GM12878 (cell line): ENCODE measurements around the gene NEO1. TPM values are rescaled to one million over a fixed set of nuclear protein-coding genes. Genes with fewer than 3 reads are reported as not detected.

Source experiments
- ATAC-seq: fragments of 200-7000 bp; cut with Tn5 transposase; 3 replicates; pipeline ENCODE4 v1.9.1; 2020; ENCODE audit warnings: mild to moderate bottlenecking, moderate library complexity
- BruUV-seq: library from RNA; stranded (reverse); fragments of 400-500 nt; replicated peaks from 2 replicates; lab custom pipeline; 2021; lab: Mats Ljungman, UMichigan
- CTCF ChIA-PET: fragments of 300-600 bp; sonication (Branson Sonifier 250); formaldehyde crosslinking; extraction: SDS; loops from one replicate; lab custom pipeline; 2021; ENCODE audit warnings: inconsistent platforms; lab: Yijun Ruan, JAX
- POLR2A ChIA-PET: fragments of 350-600 bp; formaldehyde crosslinking; extraction: SDS; loops from one replicate; lab custom pipeline; 2021; ENCODE audit warnings: inconsistent platforms; lab: Charles Lee
- RAD21 ChIA-PET: fragments of 300-600 bp; sonication (Branson Sonifier 250); formaldehyde crosslinking; loops from one replicate; lab custom pipeline; 2023; ENCODE audit warnings: antibody characterized with exemption; ENCODE audit not compliant: unreplicated experiment; lab: Charles Lee
- SMC1A ChIA-PET: fragments of 300-600 bp; sonication (Branson Sonifier 250); formaldehyde crosslinking; loops from one replicate; lab custom pipeline; 2023; ENCODE audit not compliant: unreplicated experiment, uncharacterized antibody; lab: Charles Lee
- DNase-seq: peaks from one replicate; pipeline ENCODE4 v3.0.0-alpha.2; 2011; ENCODE audit warnings: low read depth, low spot score
- FAIRE-seq: peaks from 3 replicates; lab custom pipeline; 2011; peaks lifted over from hg19 to GRCh38; lab: Jason Lieb, UNC
- H2AFZ ChIP-seq: 2 replicates; pipeline ENCODE4 v1.6.0; 2011; ENCODE audit warnings: low read depth, low read length, control low read depth; ENCODE audit not compliant: control insufficient read depth
- H3K27ac ChIP-seq: 2 replicates; pipeline ENCODE4 v1.5.1; 2011; ENCODE audit warnings: control low read depth; ENCODE audit not compliant: control insufficient read depth, insufficient read depth
- H3K27me3 ChIP-seq, 2 experiments: replicated peaks in 1 of 2; 2 replicates each; pipeline versions ENCODE4 v1.6.0 to v1.6.1; 2011; ENCODE audit warnings: low read length in 1 of 2; ENCODE audit not compliant: control insufficient read depth in 2 of 2, insufficient read depth in 2 of 2
- H3K36me3 ChIP-seq, 2 experiments: 2 replicates each; pipeline ENCODE4 v1.5.1; 2011; ENCODE audit warnings: low read length in 1 of 2; ENCODE audit not compliant: control insufficient read depth in 2 of 2, insufficient read depth in 2 of 2
- H3K4me1 ChIP-seq: 2 replicates; pipeline ENCODE4 v1.6.1; 2011; ENCODE audit warnings: mild to moderate bottlenecking, low read length, moderate library complexity, mixed read lengths; ENCODE audit not compliant: control insufficient read depth, insufficient read depth
- H3K4me2 ChIP-seq: 2 replicates; pipeline ENCODE4 v1.6.0; 2011; ENCODE audit warnings: control low read depth; ENCODE audit not compliant: control insufficient read depth, insufficient read depth
- H3K4me3 ChIP-seq: fragments of 200-600 bp; sonication (generic); 2 replicates; pipeline ENCODE4 v1.5.1; 2016
- H3K79me2 ChIP-seq: 2 replicates; pipeline ENCODE4 v1.6.0; 2011; ENCODE audit warnings: low read length; ENCODE audit not compliant: control insufficient read depth, insufficient read depth
- H3K9ac ChIP-seq: 2 replicates; pipeline ENCODE4 v1.8.0; 2011; ENCODE audit warnings: low read length, control low read depth, mixed read lengths; ENCODE audit not compliant: control insufficient read depth, insufficient read depth
- H3K9me3 ChIP-seq: replicated peaks from 3 replicates; pipeline ENCODE4 v1.5.1; 2011; ENCODE audit warnings: mild to moderate bottlenecking, low read length; ENCODE audit not compliant: control insufficient read depth, insufficient read depth
- H4K20me1 ChIP-seq: 2 replicates; pipeline ENCODE4 v1.6.0; 2011; ENCODE audit not compliant: control insufficient read depth, insufficient read depth
- BMI1 ChIP-seq: fragments of 450-650 bp; IDR thresholded peaks from 2 replicates; pipeline ENCODE4 v1.6.1; 2016; ENCODE audit warnings: mild to moderate bottlenecking, moderate library complexity, borderline replicate concordance
- CBFB ChIP-seq: IDR thresholded peaks from 2 replicates; pipeline ENCODE4 v1.6.1; 2016; ENCODE audit warnings: antibody characterized with exemption, low read depth
- CHD4 ChIP-seq: fragments of 200-600 bp; sonication (generic); IDR thresholded peaks from 2 replicates; pipeline ENCODE4 v1.6.1; 2016; ENCODE audit warnings: mild to moderate bottlenecking
- FOXM1 ChIP-seq: IDR thresholded peaks from 2 replicates; pipeline ENCODE4 v1.6.1; 2012; ENCODE audit warnings: low read depth, mild to moderate bottlenecking, inconsistent platforms, low read length, moderate library complexity
- HSF1 ChIP-seq: fragments of 150-350 bp; IDR thresholded peaks from 2 replicates; pipeline ENCODE4 v1.6.1; 2014; ENCODE audit warnings: mild to moderate bottlenecking, low read depth, low read length
- MTA3 ChIP-seq: IDR thresholded peaks from 2 replicates; pipeline ENCODE4 v1.6.1; 2012; ENCODE audit warnings: low read length, inconsistent platforms, borderline replicate concordance
- MXI1 ChIP-seq: fragments of 150-350 bp; IDR thresholded peaks from 2 replicates; pipeline ENCODE4 v1.6.1; 2011; ENCODE audit warnings: low read depth, mild to moderate bottlenecking, inconsistent platforms, low read length, improper control_type of control experiment
- NFYB ChIP-seq: IDR thresholded peaks from 2 replicates; pipeline ENCODE4 v1.6.1; 2011; ENCODE audit warnings: low read depth, mild to moderate bottlenecking, low read length, improper control_type of control experiment, moderate library complexity; ENCODE audit not compliant: insufficient read depth
- PAX8 ChIP-seq: fragments of 450-650 bp; IDR thresholded peaks from 2 replicates; pipeline ENCODE4 v1.6.1; 2017; ENCODE audit warnings: mild to moderate bottlenecking, moderate library complexity
- RBBP5 ChIP-seq: fragments of 200-600 bp; sonication (generic); conservative IDR thresholded peaks from 2 replicates; pipeline ENCODE4 v1.6.1; 2016
- SKIL ChIP-seq: fragments of 450-650 bp; IDR thresholded peaks from 2 replicates; pipeline ENCODE4 v1.6.1; 2017; ENCODE audit warnings: mild to moderate bottlenecking, low read depth, inconsistent platforms; ENCODE audit not compliant: poor library complexity, severe bottlenecking
- SMAD1 ChIP-seq: fragments of 450-650 bp; IDR thresholded peaks from 2 replicates; pipeline ENCODE4 v1.6.1; 2018; ENCODE audit warnings: mild to moderate bottlenecking, low read depth; ENCODE audit not compliant: partially characterized antibody
- SREBF2 ChIP-seq: IDR thresholded peaks from 2 replicates; pipeline ENCODE4 v1.6.1; 2012; ENCODE audit warnings: mild to moderate bottlenecking, low read length
- ZNF274 ChIP-seq: IDR thresholded peaks from one replicate; pipeline ENCODE4 v1.8.0; 2011; ENCODE audit not compliant: insufficient read length, insufficient read depth
- WGBS: methylation state at CpG from one replicate; pipeline ENCODE4 v1.1.6; 2016; ENCODE audit warnings: low lambda C conversion rate; ENCODE audit not compliant: insufficient replicate concordance, insufficient coverage; ENCODE audit errors: missing lambda C conversion rate; 5-methylcytosine and 5-hydroxymethylcytosine counted together
- in situ Hi-C: fragments of 300-500 bp; cut with MboI; formaldehyde crosslinking; loops from 9 replicates; pipeline ENCODE4 v1.14.3; 2018; ENCODE audit warnings: mixed read lengths
- intact Hi-C: fragments of 100-400 bp; cut with micrococcal nuclease; formaldehyde crosslinking; loops from one replicate; pipeline ENCODE4 v1.14.2; 2022; ENCODE audit not compliant: unreplicated experiment
- polyA plus RNA-seq, 11 experiments: library from polyadenylated mRNA; depleted of rRNA in 4 of 11; unstranded in 6 of 11; stranded (reverse) in 5 of 11; fragments of >200 nt; fragmentation: Nextera tagmentation in 4 of 11; fragmentation: Illumina TruSeq in 1 of 11; extraction: Ambion mirVana in 4 of 11; extraction: Trizol in 1 of 11; gene quantifications; 1 replicate in 1 of 11; 2 replicates in 10 of 11; pipeline versions ENCODE4 v1.2.1 to v1.2.3, GENCODE V29; 2011 to 2016; ENCODE audit warnings: inconsistent platforms in 2 of 11, missing spikeins in 2 of 11, low read depth in 1 of 11
- total RNA-seq, 4 experiments: library from RNA; depleted of rRNA in 3 of 4; stranded (reverse); fragments of >200 nt in 3 of 4; fragmentation: Illumina TruSeq in 1 of 4; extraction: Trizol in 1 of 4; gene quantifications; 2 replicates each; pipeline versions ENCODE4 v1.2.1 to v1.2.3, GENCODE V29; 2013 to 2021

NEO1 gene
- total and polyA plus RNA-seq, 10 of the 15 experiments (the other 5 are each of a cell fraction or from before 2014, with no cell fraction given), result 0.03 to 2.0 (median 0.32) TPM

GRCh38 chr15:73049564-73050215 lies 2.6 kb upstream of the NEO1 start:
- ChIA-PET CTCF (interaction anchor here (1.5 kb wide), 1 partner anchor 13 kb away, joined by 3 read pairs; no protein-coding TSS in a partner anchor), RAD21 (no interaction called here), POLR2A (no interaction called here), SMC1A (no interaction called here)
- Histone ChIP-seq H2AFZ (no peak overlapping the region), H3K4me1 (no peaks in the 10 kb centered on the region), H3K79me2 (no peaks in the 10 kb centered on the region), H3K4me2 (no peak overlapping the region), H3K27ac (no peak overlapping the region), H4K20me1 (no peaks in the 10 kb centered on the region), H3K27me3 (peaks cover 0 to 12% of the 10 kb centered on the region in 2 experiments; a peak in 1 of 4 replicates), H3K9ac (no peak overlapping the region), H3K4me3 (no peak overlapping the region), H3K36me3 (no peaks in the 10 kb centered on the region), H3K9me3 (no peaks in the 10 kb centered on the region)
- DNase-seq (no peak), FAIRE-seq (no peak), ATAC-seq (no peak)
- in situ Hi-C loops (no loop called here), intact Hi-C loops (loop anchor here (10.0 kb wide), 1 partner anchor 325 kb away; no protein-coding TSS in a partner anchor)
- BruUV-seq, result no TSS peak
- TF ChIP-seq FOXM1, result no peak
- no peak for TF ChIP-seq MTA3
- no peak for TF ChIP-seq SREBF2
- TF ChIP-seq NFYB, result no peak
- no peak for TF ChIP-seq CHD4
- no peak for TF ChIP-seq MXI1
- TF ChIP-seq ZNF274, result no peak
- no peak for TF ChIP-seq BMI1
- TF ChIP-seq SMAD1, result no peak
- TF ChIP-seq CBFB, result no peak
- no peak for TF ChIP-seq RBBP5
- TF ChIP-seq PAX8, result no peak
- TF ChIP-seq HSF1, result no peak
- TF ChIP-seq SKIL, result no peak
- 59% methylated on average over 4 of the region's 4 CpGs for WGBS
